Coronary artery (tissue), 2 donors: Measurements from ENCODE around the gene PSMG3.

Source experiments
- DNase-seq: peaks from one replicate; pipeline ENCODE4 v3.0.0-alpha.2; 2017; ENCODE audit warnings: low spot score
- H3K27ac ChIP-seq, 2 donors: fragments of 200-600 bp; sonication (generic); one replicate each; pipeline ENCODE4 v1.5.1; 2016 to 2019
- H3K4me3 ChIP-seq: fragments of 200-600 bp; sonication (generic); 2 replicates; pipeline ENCODE4 v1.5.1; 2016; ENCODE audit warnings: mild to moderate bottlenecking, moderate library complexity
- CTCF ChIP-seq: fragments of 200-600 bp; sonication (generic); IDR thresholded peaks from one replicate; pipeline ENCODE4 v1.5.1; 2019; ENCODE audit warnings: antibody characterized with exemption

The PSMG3 gene

GRCh38 chr7:1593091-1593866, 23.4 kb upstream of the PSMG3 start:
- no peak overlapping the region for H3K27ac ChIP-seq
- TF ChIP-seq CTCF = no peak
- no peak for DNase-seq
- no peak overlapping the region for H3K4me3 ChIP-seq

GRCh38 chr7:1592299-1592871, 22.6 kb upstream of the PSMG3 start:
- no peak for TF ChIP-seq CTCF
- no peak overlapping the region for H3K4me3 ChIP-seq
- no peak for DNase-seq
- no peak overlapping the region for H3K27ac ChIP-seq

- Histone ChIP-seq H3K27ac (no peak overlapping the region), H3K4me3 (no peak overlapping the region)
- TF ChIP-seq CTCF = no peak
- no peak for DNase-seq
Observed at GRCh38 chr7:1591876-1592275, 22.0 kb upstream of the PSMG3 start.

- TF ChIP-seq CTCF = no peak
- no peak for DNase-seq
Observed at GRCh38 chr7:1591396-1591795, 21.6 kb upstream of the PSMG3 start.

GRCh38 chr7:1590887-1591286, 21.1 kb upstream of the PSMG3 start:
- no peak for TF ChIP-seq CTCF
- Histone ChIP-seq H3K4me3 (no peak overlapping the region), H3K27ac (no peak overlapping the region)
- DNase-seq = no peak

More at GRCh38 chr7:1591396-1591795, 21.6 kb upstream of the PSMG3 start:
- H3K27ac ChIP-seq = no peak overlapping the region
- no peak overlapping the region for H3K4me3 ChIP-seq

GRCh38 chr7:1590476-1590875, 20.6 kb upstream of the PSMG3 start:
- Histone ChIP-seq H3K4me3 (no peak overlapping the region), H3K27ac (no peak overlapping the region)
- DNase-seq = no peak
- no peak for TF ChIP-seq CTCF

- H3K4me3 ChIP-seq = no peak overlapping the region
- TF ChIP-seq CTCF = no peak
- DNase-seq = no peak
Observed at GRCh38 chr7:1588978-1589377, 19.1 kb upstream of the PSMG3 start.

More at GRCh38 chr7:1588978-1589377, 19.1 kb upstream of the PSMG3 start:
- H3K27ac ChIP-seq = no peak overlapping the region
